HG02938 (cell line): ENCODE data around the gene LRPAP1.

ENCODE experiments used
- ATAC-seq: cut with Tn5 transposase; IDR thresholded peaks from one replicate; pipeline ENCODE4 v1.9.1; 2021; ENCODE audit warnings: mild to moderate bottlenecking, moderate library complexity; ENCODE audit not compliant: unreplicated experiment

Gene LRPAP1

DNA sequence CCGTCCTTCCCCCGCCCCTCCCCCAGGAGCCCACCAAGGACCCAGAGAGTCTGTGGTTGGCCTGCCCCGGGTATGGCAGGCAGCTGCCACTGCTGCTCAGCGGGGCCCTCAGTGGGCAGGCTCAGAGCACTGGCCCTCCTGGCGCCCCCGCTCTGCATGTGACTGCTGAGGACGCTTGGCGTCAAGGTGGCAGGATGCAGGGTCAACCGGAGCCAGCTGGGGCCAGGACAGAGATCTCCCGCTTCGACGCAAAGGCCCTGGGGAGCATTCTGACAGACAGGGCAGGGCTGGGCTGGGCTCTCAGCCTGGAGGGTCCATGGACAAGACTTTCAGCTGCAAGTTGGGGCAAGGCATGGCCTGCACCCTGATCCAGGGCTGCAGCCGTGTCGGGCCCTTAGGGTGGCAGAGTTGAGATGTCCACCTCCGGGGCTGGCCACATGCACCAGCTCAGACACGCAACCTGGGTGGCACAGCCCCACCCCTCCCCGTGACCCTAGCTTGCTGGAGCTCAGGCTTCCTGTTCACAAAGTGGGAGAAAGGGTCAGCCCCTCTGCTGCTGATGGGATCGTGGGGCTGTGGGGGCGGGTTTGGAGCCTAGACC, 30.3 kb downstream of the LRPAP1 start:
- no peak for ATAC-seq

DNA sequence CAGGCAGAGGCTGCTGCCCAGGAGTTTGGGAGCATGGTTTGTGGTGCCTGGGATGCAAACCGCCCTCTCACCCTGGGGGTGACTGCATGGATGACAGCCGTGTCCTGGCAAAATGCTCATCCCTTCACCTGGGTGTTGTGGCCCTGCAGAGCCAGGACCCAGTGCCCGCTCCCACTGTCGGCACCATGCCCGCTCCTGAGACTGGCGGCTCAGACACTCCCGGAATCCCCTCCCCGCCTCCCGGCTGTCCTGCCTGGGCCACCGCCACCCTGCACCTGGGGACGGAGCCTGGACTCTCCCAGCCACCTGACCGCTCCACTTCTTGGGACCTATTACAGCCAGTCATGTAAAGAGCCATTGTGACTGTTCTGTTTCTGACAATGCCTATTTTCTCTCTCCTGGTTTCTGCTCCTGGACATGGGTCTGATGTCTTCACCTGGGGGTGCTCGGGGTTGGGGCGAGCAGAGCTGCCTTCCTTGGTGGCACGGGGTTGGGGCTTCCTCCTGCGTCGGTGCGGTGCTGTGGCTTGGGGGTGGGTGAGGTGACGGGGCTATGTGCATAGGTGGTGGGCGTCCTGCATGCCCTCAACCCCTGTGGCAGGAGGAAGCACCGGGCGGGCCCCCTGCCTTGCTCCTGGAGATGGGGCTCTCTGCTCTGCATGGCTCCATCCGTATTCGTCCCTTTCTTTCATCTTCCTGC, 30.9 kb downstream of the LRPAP1 start:
- ATAC-seq = no peak

- no peak for ATAC-seq
Measured at GRCh38 chr4:3500634-3501101, 31.6 kb downstream of the LRPAP1 start.

- ATAC-seq = no peak
Measured at GRCh38 chr4:3500111-3500510, 32.1 kb downstream of the LRPAP1 start.

DNA sequence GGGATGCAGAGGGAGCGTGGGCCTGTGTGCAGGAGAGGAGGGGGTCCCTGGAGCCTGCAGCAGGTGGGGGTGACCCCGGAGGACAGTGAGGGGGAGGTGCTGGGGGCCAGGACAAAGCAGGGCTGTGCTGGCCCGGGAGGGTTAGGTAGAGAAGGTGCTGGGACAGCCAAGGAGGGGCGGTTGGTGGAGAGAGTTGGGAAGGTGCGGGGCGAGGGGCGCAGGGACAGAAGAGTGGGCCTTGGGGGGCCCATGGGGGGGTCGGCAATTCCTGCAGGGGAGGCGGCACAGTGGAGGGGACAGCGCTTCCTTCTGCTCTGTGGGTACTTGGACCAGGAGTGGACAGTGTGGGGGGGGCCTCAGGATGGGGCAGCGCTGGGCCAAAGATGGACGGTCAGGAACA, 32.5 kb downstream of the LRPAP1 start:
- no peak for ATAC-seq

DNA sequence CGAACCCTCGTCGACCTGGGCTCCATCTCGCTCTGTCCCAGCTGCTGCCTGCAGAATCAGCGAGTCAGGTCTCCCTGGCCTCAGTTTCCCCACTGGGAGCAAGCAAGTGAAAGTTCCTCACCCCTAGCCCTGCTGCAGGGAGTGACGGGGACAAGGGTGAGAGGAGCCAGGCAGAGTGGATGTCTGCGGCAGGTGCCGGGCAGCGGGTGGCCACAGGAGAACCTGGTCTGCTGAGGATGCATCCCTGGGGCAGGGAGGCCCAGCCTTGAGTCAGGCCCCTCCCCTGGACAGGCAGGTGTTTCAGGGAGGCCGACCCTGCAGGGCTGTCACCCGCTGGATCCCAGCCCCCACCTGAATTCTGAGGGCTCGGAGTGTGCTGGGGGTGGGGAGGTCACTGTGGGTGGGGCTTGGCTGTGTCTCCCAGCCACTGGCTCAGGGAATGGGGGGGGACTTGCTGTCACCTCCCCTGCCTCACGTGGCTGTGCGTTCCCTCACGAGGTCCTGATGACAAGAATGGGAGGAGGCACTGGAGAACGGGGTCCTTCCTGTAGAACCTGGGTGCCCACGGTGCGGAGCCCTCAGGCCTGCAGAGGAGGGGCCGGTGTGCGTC, 33.2 kb downstream of the LRPAP1 start:
- no peak for ATAC-seq

GRCh38 chr4:3498407-3498806, 33.8 kb downstream of the LRPAP1 start:
- no peak for ATAC-seq

DNA sequence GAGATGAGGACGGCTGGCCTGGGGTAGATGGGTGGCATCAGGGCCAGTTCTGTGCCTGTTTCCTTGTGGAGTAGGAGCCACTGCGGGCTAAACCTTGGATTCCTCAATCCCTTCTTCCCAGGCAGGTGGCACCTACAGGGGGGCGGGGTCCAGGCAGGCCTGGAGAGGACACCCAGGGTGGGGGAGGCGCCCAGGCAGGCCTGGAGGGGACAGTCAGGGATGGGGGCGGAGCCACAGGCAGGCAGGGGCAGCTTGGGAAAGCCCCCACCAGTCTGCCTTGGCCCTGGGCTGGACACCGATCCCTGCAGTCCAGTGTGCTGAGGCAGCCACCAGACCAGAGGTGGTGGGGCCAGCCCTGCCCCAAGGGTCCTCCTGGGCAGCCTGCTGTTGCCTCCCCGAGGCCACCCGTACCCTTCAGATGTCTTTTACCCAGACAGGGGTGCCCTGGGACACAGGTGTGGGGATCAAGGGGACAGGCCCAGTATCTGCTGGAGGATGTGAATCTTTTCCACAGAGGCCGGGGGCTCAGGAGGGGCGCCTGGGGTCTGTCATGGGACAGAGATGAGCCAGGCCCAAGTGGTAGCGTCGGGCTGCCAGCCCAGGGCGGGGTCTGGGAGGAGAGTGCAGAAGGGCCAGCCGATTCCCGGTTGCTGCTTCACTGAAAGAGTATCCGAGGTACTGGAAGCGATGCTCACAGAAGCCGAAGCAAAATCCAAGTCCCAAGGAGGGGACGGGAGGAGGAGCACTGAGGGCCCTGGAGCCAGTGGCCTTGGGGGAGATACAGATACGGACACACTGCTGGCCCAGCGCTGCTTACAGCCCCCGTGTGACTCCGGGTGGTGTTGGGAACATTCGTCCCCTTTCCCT, 34.5 kb downstream of the LRPAP1 start:
- no peak for ATAC-seq

DNA sequence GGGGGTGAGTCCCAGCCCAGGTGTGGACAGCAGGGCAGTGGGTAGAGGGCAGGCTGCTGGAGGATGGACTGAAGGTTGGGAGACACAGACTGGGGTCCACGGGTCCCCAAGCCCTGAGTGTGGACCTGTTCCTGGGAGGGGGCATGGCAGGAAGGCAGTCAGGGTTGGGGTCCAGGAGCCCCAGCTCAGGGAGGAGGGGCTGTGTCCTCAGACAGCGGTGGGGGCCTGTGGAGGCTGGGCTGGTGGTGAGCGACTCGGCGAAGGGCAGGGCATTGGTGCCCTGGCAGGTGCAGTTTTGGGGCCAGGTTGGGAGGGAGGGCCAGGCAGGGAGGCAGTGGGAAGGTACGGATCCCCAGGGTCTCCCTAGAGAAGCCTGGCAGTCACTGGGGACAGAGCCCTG, 35.1 kb downstream of the LRPAP1 start:
- ATAC-seq = no peak

DNA sequence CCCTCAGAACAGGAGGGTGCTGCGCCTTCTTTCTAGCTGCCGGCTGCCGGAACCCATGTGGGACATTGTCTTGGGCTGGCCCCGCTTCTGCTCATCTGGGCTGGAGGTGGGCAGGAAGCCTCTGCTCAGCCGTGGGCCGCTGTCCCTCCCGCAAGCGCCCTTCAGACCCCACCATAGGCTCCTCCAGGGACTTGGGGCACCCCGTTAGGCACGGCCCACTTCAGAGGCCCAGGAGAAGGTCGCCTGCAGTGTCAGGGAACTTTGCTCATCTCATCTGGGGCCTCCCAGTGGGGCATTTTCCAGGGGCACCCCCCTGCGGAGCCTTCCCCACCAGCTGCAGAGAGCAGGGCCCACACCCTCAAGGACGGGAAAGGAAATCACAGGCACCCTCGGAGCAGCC, 36.2 kb downstream of the LRPAP1 start:
- ATAC-seq = no peak

GRCh38 chr4:3495204-3495975, 36.8 kb downstream of the LRPAP1 start:
- ATAC-seq = no peak

DNA sequence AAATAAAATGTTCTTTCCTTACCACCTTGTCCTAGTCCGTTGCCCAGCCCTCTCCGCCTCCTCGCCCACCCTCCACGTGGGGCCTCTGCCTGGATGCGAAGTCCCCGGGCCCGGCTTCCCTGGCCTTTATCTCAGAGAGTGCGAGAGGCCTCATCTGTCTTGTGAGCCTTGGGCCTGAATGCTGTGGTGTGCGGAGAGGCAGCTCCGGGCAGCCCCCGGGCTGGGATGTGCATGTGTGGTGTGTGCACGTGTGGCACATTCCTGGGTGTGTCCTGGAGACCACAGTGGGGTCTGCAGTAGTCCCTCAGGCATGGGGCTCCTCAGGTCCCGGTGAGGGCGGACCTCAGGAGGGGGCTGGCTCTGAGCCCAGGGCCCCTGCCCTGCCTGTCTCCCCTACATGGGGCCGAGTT, 37.8 kb downstream of the LRPAP1 start:
- ATAC-seq = no peak

- no peak for ATAC-seq
Measured at GRCh38 chr4:3493720-3494461, 38.3 kb downstream of the LRPAP1 start.

DNA sequence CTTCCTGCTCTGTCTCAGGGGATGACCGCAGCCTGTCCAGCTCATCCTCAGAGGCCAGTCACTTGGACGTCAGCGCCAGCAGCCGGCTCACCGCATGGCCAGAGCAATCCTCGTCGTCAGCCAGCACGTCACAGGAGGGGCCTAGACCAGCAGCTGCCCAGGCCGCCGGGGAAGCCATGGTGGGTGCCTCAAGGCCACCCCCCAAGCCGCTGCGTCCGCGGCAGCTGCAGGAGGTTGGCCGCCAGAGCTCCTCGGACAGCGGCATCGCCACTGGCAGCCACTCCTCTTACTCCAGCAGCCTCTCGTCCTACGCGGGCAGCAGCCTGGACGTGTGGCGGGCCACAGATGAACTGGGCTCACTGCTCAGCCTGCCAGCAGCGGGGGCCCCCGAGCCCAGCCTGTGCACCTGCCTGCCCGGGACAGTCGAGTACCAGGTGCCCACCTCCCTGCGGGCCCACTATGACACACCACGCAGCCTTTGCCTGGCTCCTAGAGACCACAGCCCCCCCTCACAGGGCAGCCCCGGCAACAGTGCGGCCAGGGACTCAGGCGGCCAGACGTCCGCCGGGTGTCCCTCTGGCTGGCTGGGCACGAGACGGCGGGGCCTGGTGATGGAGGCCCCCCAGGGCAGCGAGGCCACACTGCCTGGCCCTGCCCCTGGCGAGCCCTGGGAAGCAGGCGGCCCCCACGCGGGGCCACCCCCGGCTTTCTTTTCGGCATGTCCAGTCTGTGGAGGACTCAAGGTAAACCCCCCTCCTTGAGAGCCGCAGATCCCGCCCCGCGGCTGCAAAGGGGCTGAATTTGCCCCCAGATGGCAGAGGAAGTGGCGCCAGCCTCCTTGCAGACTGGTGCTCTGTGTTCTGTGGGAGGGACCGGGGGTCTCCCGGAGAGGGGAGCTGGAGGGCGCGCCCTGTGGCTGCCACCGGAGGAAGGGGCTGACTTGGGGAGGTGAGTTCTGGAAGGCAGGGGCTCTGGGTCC, 39.2 kb downstream of the LRPAP1 start:
- no peak for ATAC-seq

DNA sequence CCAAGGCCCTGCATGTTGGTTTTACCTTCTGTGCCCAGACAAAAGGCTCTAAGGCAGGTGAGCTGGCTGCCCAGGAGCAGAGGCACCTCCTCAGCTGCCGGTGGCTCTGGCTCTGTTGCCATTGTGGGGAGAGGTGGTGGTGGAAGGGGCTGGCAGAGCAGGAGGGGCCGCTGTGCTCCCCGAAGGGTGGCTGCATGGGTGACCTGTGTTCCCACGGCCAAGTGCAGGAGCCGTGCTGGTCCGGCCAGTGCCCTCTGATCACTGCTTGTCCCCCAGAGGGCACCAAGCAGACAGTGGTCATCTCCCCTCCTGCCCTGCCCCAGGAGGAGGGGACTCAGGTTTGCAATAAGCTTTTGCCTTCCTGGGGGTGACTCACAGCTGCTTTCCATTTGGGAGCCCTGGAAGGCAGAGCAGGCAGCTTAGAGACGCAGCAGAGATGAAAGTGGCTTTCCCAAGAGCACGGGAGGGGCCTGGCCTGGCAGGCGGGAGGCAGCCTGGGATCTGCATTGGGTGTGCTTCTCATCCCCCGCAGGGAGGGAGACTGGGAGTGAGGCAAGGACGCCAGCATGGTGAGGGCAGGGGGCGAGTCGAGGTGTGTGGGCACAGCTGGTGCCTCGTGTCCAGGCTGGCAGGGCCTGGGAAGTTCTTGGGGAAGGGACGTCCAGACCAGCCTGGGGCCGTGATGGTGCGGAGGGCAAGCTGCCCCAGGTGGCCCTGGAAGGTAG, 40.4 kb downstream of the LRPAP1 start:
- ATAC-seq = no peak

- no peak for ATAC-seq
Measured at GRCh38 chr4:3489451-3489962, 42.7 kb downstream of the LRPAP1 start.

- no peak for ATAC-seq
Measured at GRCh38 chr4:3488820-3489219, 43.4 kb downstream of the LRPAP1 start.

- no peak for ATAC-seq
Measured at GRCh38 chr4:3487861-3488260, 44.4 kb downstream of the LRPAP1 start.
